HG03558 (cell line): ENCODE measurements around the gene AGPAT4.

ENCODE experiments used
- ATAC-seq: cut with Tn5 transposase; IDR thresholded peaks from one replicate; pipeline ENCODE4 v1.9.1; 2021; ENCODE audit warnings: moderate number of reproducible peaks; ENCODE audit not compliant: unreplicated experiment; ENCODE audit errors: extremely low read depth

The AGPAT4 gene

DNA sequence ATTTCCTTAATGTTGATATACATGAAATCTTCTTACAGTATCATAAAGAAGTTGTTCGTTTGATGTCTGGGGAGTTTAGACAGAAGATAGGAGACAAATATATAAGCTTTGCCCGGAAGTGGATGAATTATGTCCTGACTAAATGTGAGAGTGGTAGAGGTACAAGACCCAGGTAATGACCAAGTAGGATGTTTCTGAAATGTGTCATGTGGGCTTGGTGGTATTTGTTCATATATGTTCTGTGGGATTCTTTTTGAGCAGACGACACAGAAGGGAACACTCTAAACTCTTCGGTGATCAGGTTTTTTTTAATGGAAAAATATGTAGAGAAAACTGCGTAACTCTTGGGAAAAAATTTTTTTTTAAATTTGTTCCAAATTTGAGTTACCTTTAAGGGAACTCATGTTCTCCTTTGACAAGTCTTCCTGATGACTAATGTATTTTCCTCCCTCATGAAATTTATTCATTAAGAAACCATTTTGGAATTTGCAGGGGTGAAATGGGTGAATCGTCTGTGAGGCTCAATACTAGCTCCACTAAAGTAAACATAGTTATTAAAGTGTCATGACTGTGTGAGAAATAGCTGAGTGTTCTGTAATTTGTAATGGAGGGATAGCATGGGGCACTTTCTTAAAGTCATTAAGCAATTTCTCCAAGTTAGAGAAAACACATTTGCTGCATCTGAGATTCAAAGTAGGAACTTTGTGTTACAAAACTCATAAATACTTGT lies 181.7 kb downstream of the AGPAT4 start:
- no peak for ATAC-seq

- no peak for ATAC-seq
Measured at GRCh38 chr6:161091151-161091550, 182.7 kb downstream of the AGPAT4 start.

GRCh38 chr6:161088676-161089328 lies 185.1 kb downstream of the AGPAT4 start:
- ATAC-seq: no peak

DNA sequence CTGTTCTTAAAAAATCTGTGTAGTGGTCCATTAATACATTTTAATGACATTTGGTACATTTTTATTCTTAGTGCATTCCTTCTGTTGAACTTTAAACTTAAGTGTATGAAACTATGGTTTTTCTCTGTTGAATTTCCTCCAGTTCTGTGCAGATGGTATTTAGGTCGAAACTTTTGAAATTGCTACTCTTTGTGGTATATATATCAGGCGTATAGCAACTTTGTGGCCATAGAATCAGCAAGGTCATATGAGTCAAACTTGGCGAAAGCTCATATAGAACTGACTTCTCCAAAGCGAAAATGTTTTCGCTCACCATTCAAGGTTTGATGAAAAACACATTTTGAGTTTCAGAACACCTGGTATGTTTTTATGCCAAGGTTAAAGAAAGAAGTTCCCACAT lies 188.6 kb downstream of the AGPAT4 start:
- no peak for ATAC-seq

GRCh38 chr6:161082215-161082614 lies 191.6 kb downstream of the AGPAT4 start:
- no peak for ATAC-seq

- no peak for ATAC-seq
Measured at GRCh38 chr6:161080263-161080970, 193.4 kb downstream of the AGPAT4 start.
